ENCODE measurements around the gene HIP1.

DNA sequence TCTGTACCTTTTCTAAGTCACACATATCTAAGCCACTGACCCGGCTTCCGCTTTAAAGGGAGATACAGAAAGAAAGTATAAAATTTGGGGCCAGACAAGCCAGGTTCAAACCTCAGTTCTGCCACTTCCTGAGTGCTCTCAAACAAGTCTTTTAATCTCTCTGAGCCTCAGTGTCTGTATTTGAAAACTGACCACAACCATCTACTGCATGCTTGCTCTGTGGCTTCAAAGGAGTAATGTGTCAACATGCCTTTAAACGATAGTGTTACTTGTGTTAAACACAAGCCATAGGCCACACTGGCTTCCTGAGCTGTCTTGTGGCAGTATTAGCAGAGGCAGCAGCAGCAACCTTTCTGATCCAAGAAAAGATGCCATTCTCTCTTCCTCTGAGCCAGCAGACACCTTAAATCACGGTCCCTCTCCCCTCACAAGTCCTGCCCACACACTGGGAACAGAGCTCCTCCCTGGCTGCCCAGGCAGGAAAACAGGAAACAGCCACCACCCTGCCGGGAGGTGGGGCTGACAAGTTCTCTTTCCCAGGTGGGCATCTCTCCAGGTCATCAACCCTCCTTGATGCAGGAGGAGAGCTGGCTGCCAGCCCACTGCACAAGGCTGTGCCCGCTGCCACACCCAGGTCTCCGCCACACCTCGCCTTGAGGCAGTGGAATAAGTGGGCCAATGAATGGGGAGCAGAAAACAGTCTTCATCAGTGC is 10.7 kb downstream of the HIP1 start:
- TF ChIP-seq, protein P1, sequence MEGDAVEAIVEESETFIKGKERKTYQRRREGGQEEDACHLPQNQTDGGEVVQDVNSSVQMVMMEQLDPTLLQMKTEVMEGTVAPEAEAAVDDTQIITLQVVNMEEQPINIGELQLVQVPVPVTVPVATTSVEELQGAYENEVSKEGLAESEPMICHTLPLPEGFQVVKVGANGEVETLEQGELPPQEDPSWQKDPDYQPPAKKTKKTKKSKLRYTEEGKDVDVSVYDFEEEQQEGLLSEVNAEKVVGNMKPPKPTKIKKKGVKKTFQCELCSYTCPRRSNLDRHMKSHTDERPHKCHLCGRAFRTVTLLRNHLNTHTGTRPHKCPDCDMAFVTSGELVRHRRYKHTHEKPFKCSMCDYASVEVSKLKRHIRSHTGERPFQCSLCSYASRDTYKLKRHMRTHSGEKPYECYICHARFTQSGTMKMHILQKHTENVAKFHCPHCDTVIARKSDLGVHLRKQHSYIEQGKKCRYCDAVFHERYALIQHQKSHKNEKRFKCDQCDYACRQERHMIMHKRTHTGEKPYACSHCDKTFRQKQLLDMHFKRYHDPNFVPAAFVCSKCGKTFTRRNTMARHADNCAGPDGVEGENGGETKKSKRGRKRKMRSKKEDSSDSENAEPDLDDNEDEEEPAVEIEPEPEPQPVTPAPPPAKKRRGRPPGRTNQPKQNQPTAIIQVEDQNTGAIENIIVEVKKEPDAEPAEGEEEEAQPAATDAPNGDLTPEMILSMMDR (IDR thresholded peaks at IDR 0.05) = no peak
- TF ChIP-seq EZH2 (IDR thresholded peaks at IDR 0.05) = no peak
